ENCODE data around the gene ACAD11.

- no peak for TF ChIP-seq POLR2A (IDR thresholded peaks at IDR 0.05; ENCODE audit: borderline replicate concordance, extremely low read depth, insufficient read depth, insufficient read length)
- TF ChIP-seq JUND (IDR thresholded peaks at IDR 0.05) = no peak
- no peak for TF ChIP-seq MAX (IDR thresholded peaks at IDR 0.05)
- TF ChIP-seq CTCF (IDR thresholded peaks at IDR 0.05 in 2 of 3, conservative IDR thresholded peaks at IDR 0.05 in 1 of 3; ENCODE audit: borderline replicate concordance in 1 of 3, insufficient read depth in 1 of 3, low read depth in 2 of 3, low read length in 2 of 3) = no peak
- no peak for TF ChIP-seq EZH2 (IDR thresholded peaks at IDR 0.05)
- TF ChIP-seq EZH2phosphoT487 (IDR thresholded peaks at IDR 0.05; ENCODE audit: borderline replicate concordance) = no peak
Observed at GRCh38 chr3:132597660-132598059, 61.9 kb downstream of the ACAD11 start.

Data from HCT116 (cell line).